Panc1 (cell line): ENCODE data around the gene DNAJC30. TPM values are rescaled to one million over a fixed set of nuclear protein-coding genes. Genes with fewer than 3 reads are reported as not detected.

Experiments
- ATAC-seq: fragments of 200-7000 bp; cut with Tn5 transposase; 2 replicates; pipeline ENCODE4 v1.9.1; 2020; ENCODE audit warnings: mild to moderate bottlenecking, moderate library complexity
- BruUV-seq: library from RNA; stranded (reverse); fragments of 400-500 nt; replicated peaks from 2 replicates; lab custom pipeline; 2021; lab: Mats Ljungman, UMichigan
- CTCF ChIA-PET: fragments of 300-600 bp; sonication (Branson Sonifier 250); formaldehyde crosslinking; loops from one replicate; lab custom pipeline; 2022; ENCODE audit warnings: antibody characterized with exemption; lab: Charles Lee
- POLR2A ChIA-PET: fragments of 300-600 bp; sonication (Branson Sonifier 250); formaldehyde crosslinking; loops from one replicate; lab custom pipeline; 2022; ENCODE audit warnings: antibody characterized with exemption; lab: Charles Lee
- DNase-seq: peaks from one replicate; pipeline ENCODE4 v3.0.0-alpha.2; 2010; ENCODE audit warnings: low read depth, low spot score
- H3K27ac ChIP-seq: 2 replicates; pipeline ENCODE4 v1.5.1; 2011; ENCODE audit warnings: mild to moderate bottlenecking, low read length, inconsistent platforms
- H3K27me3 ChIP-seq: fragments of 200-500 bp; sonication (Bioruptor generic); 2 replicates; pipeline ENCODE4 v1.6.0; 2014; ENCODE audit warnings: low read length, inconsistent platforms; ENCODE audit not compliant: control insufficient read depth, insufficient read depth
- H3K36me3 ChIP-seq: fragments of 200-500 bp; sonication (Bioruptor generic); 2 replicates; pipeline ENCODE4 v1.5.1; 2014; ENCODE audit warnings: inconsistent platforms, mild to moderate bottlenecking, low read length, moderate library complexity; ENCODE audit not compliant: control insufficient read depth, insufficient read depth
- H3K4me1 ChIP-seq: 2 replicates; pipeline ENCODE4 v1.5.1; 2011; ENCODE audit warnings: inconsistent platforms, mild to moderate bottlenecking, low read length, moderate library complexity; ENCODE audit not compliant: control insufficient read depth, insufficient read depth
- H3K4me3 ChIP-seq, 2 experiments: 2 replicates each; pipeline ENCODE4 v1.5.1; 2011 to 2012; ENCODE audit warnings: low read depth in 2 of 2, low read length in 2 of 2, mild to moderate bottlenecking in 2 of 2, inconsistent platforms in 1 of 2, moderate library complexity in 1 of 2
- H3K9me3 ChIP-seq: fragments of 200-500 bp; sonication (Bioruptor generic); 2 replicates; pipeline ENCODE4 v1.5.1; 2014; ENCODE audit warnings: low read depth, mild to moderate bottlenecking, inconsistent platforms, low read length, moderate library complexity; ENCODE audit not compliant: control insufficient read depth, insufficient read depth
- POLR2AphosphoS5 ChIP-seq: IDR thresholded peaks from 2 replicates; pipeline ENCODE4 v1.6.1; 2012; ENCODE audit warnings: mild to moderate bottlenecking, low read depth, low read length, moderate library complexity
- SIN3A ChIP-seq: IDR thresholded peaks from 2 replicates; pipeline ENCODE4 v1.6.1; 2012; ENCODE audit warnings: low read depth, mild to moderate bottlenecking, low read length, moderate library complexity, borderline replicate concordance; ENCODE audit not compliant: insufficient read depth
- TCF7L2 ChIP-seq: IDR thresholded peaks from 2 replicates; pipeline ENCODE4 v1.6.1; 2011; ENCODE audit warnings: mild to moderate bottlenecking, low read depth, low read length, inconsistent platforms
- in situ Hi-C: cut with HindIII; loops from 2 replicates; pipeline ENCODE4 v1.10.0; 2016; ENCODE audit warnings: low sequenced_read_pairs, low pct_unique_long_range_greater_than_20kb
- intact Hi-C: fragments of 100-400 bp; cut with micrococcal nuclease; formaldehyde crosslinking; loops from one replicate; pipeline ENCODE4 v1.10.0; 2022; ENCODE audit not compliant: unreplicated experiment
- microRNA-seq: library from miRNA; unstranded; fragments of <30 nt; microRNA quantifications from one replicate; pipeline ENCODE4 v1.1.0, GENCODE V29; 2020; ENCODE audit not compliant: unreplicated experiment
- total RNA-seq: library from RNA; stranded (reverse); gene quantifications from one replicate; pipeline ENCODE4 v1.2.1, GENCODE V29; 2021; ENCODE audit not compliant: unreplicated experiment
- TF ChIP-seq, protein P1 (sequence below): fragments of 450-650 bp; IDR thresholded peaks from 2 replicates; pipeline ENCODE4 v1.5.1; 2017; ENCODE audit warnings: mild to moderate bottlenecking
- TF ChIP-seq, protein P2 (sequence below), 2 experiments: IDR thresholded peaks; 2 replicates each; pipeline ENCODE4 v1.6.1; 2011 to 2012; ENCODE audit warnings: low read depth in 2 of 2, control low read depth in 1 of 2, low read length in 1 of 2, mild to moderate bottlenecking in 1 of 2, moderate library complexity in 1 of 2; ENCODE audit not compliant: insufficient read depth in 1 of 2

The DNAJC30 gene
- total RNA-seq, 1 experiment from 2014 or later, result 11.1 TPM

DNA sequence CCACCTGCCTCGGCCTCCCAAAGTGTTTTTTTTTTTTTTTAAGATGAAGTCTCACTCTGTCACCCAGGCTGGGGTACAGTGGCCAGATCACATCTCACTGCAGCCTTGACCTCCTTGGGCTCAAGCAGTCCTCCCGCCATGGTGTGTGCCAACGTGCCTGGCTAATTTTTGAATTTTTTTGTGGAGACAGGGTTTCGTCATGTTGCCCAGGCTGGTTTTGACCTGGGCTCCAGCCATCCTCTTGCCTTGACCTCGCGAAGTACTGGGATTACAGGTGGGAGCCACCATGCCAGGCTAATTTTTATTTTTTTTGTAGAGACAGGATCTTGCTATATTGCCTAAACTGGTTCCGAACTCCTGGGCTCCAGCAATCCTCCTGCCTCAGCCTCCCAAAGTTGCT, 49.9 kb downstream of the DNAJC30 start:
- Histone ChIP-seq H3K4me1 (peaks cover 3% of the 10 kb centered on the region; the same call in 1 of the 2 replicates), H3K27ac (no peak overlapping the region), H3K27me3 (no peaks in the 10 kb centered on the region), H3K9me3 (no peaks in the 10 kb centered on the region), H3K36me3 (no peaks in the 10 kb centered on the region), H3K4me3 (no peak overlapping the region)
- no TSS peak for BruUV-seq
- no peak for ATAC-seq
- ChIA-PET POLR2A (no interaction called here), CTCF (no interaction called here)
- no peak for TF ChIP-seq SIN3A
- intact Hi-C loops (no loop called here), in situ Hi-C loops (no loop called here)
- no peak for DNase-seq

DNA sequence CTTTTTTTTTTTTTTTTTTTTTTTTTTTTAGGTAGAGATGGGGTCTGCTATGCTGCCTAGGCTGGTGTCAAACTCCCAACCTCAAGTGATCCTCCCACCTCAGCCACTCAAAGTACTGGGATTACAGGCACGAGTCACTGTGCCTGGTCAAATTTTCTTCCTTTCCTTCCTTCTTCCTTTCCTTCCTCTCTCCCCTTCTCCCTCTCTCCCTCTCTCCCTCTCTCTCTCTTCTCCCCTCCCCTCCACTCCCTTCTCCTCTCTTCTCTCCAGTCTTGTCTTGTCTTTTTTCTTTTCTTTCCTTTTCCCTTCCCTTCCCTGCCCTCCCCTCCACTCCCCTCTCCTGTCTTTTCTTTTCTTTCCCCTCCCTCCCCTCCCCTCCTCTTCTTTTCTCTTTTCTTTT, 51.7 kb downstream of the DNAJC30 start:
- DNase-seq, result no peak
- H3K9me3 ChIP-seq, result no peaks in the 10 kb centered on the region
- H3K27ac ChIP-seq, result no peak overlapping the region
- BruUV-seq, result no TSS peak
- H3K4me1 ChIP-seq, result peaks cover 3% of the 10 kb centered on the region; the same call in 1 of the 2 replicates
- no peaks in the 10 kb centered on the region for H3K27me3 ChIP-seq
- intact Hi-C loops (no loop called here), in situ Hi-C loops (no loop called here)
- POLR2A ChIA-PET, result no interaction called here
- H3K36me3 ChIP-seq, result no peaks in the 10 kb centered on the region
- H3K4me3 ChIP-seq, result no peak overlapping the region
- TF ChIP-seq TCF7L2 (no peak), POLR2AphosphoS5 (no peak), SIN3A (no peak)
- TF ChIP-seq, protein P1, sequence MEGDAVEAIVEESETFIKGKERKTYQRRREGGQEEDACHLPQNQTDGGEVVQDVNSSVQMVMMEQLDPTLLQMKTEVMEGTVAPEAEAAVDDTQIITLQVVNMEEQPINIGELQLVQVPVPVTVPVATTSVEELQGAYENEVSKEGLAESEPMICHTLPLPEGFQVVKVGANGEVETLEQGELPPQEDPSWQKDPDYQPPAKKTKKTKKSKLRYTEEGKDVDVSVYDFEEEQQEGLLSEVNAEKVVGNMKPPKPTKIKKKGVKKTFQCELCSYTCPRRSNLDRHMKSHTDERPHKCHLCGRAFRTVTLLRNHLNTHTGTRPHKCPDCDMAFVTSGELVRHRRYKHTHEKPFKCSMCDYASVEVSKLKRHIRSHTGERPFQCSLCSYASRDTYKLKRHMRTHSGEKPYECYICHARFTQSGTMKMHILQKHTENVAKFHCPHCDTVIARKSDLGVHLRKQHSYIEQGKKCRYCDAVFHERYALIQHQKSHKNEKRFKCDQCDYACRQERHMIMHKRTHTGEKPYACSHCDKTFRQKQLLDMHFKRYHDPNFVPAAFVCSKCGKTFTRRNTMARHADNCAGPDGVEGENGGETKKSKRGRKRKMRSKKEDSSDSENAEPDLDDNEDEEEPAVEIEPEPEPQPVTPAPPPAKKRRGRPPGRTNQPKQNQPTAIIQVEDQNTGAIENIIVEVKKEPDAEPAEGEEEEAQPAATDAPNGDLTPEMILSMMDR, result no peak
- TF ChIP-seq, protein P2, sequence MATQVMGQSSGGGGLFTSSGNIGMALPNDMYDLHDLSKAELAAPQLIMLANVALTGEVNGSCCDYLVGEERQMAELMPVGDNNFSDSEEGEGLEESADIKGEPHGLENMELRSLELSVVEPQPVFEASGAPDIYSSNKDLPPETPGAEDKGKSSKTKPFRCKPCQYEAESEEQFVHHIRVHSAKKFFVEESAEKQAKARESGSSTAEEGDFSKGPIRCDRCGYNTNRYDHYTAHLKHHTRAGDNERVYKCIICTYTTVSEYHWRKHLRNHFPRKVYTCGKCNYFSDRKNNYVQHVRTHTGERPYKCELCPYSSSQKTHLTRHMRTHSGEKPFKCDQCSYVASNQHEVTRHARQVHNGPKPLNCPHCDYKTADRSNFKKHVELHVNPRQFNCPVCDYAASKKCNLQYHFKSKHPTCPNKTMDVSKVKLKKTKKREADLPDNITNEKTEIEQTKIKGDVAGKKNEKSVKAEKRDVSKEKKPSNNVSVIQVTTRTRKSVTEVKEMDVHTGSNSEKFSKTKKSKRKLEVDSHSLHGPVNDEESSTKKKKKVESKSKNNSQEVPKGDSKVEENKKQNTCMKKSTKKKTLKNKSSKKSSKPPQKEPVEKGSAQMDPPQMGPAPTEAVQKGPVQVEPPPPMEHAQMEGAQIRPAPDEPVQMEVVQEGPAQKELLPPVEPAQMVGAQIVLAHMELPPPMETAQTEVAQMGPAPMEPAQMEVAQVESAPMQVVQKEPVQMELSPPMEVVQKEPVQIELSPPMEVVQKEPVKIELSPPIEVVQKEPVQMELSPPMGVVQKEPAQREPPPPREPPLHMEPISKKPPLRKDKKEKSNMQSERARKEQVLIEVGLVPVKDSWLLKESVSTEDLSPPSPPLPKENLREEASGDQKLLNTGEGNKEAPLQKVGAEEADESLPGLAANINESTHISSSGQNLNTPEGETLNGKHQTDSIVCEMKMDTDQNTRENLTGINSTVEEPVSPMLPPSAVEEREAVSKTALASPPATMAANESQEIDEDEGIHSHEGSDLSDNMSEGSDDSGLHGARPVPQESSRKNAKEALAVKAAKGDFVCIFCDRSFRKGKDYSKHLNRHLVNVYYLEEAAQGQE (IDR thresholded peaks at IDR 0.05; ENCODE audit: insufficient read depth in 1 of 2, low read depth in 2 of 2, low read length in 1 of 2), result no peak
- CTCF ChIA-PET, result interaction anchor here (0.7 to 0.9 kb wide), 2 partner anchors 67 to 643 kb away, joined by 10 to 19 read pairs; no protein-coding TSS in a partner anchor
- no peak for ATAC-seq

Small RNA genes lying within 50 kb of the gene (microRNA-seq; reads per million reads assigned to microRNA genes)
- gene MIR4284, result not detected

Other genes starting within 250 kb of the DNAJC30 start
- gene FZD9, start 249.7 kb downstream of the DNAJC30 start, total RNA-seq, result 3.2 TPM
- gene BAZ1B, start 161.2 kb downstream of the DNAJC30 start, total RNA-seq, result 107 TPM
- gene BCL7B, start 125.8 kb downstream of the DNAJC30 start, total RNA-seq, result 95.4 TPM
- 60.1 TPM for gene TBL2, start 104.9 kb downstream of the DNAJC30 start, total RNA-seq
- gene MLXIPL, start 58.9 kb downstream of the DNAJC30 start, total RNA-seq, result 7.2 TPM
- 4.4 TPM for gene VPS37D, start 15.6 kb downstream of the DNAJC30 start, total RNA-seq
- gene BUD23, start 144 bp upstream of the DNAJC30 start, total RNA-seq, result 124 TPM
- gene STX1A, start 36.2 kb upstream of the DNAJC30 start, total RNA-seq, result 80.9 TPM
- gene ABHD11, start 55.3 kb upstream of the DNAJC30 start, total RNA-seq, result 54.2 TPM
- 16.8 TPM for gene CLDN3, start 86.8 kb upstream of the DNAJC30 start, total RNA-seq
- gene CLDN4, start 147.5 kb upstream of the DNAJC30 start, total RNA-seq, result 295 TPM
- 3.4 TPM for gene METTL27, start 159.1 kb upstream of the DNAJC30 start, total RNA-seq
- gene TMEM270, start 177.7 kb upstream of the DNAJC30 start, total RNA-seq, result 0.72 TPM